Neural progenitor cell (in vitro differentiated cells): ENCODE results near the gene EDC4. TPM values are rescaled to one million over a fixed set of nuclear protein-coding genes. Genes with fewer than 3 reads are reported as not detected.

Experiments
- DNase-seq: peaks from one replicate; pipeline ENCODE4 v3.0.0-alpha.2; 2016; ENCODE audit warnings: low spot score
- H2AFZ ChIP-seq: fragments of 200-600 bp; sonication (generic); replicated peaks from 2 replicates; pipeline ENCODE4 v1.6.1; 2016; ENCODE audit warnings: antibody characterized with exemption
- H3F3A ChIP-seq: fragments of 200-600 bp; sonication (generic); 2 replicates; pipeline ENCODE4 v1.6.1; 2016; ENCODE audit warnings: antibody characterized with exemption, low read depth
- H3K27ac ChIP-seq: fragments of 200-600 bp; sonication (generic); 2 replicates; pipeline ENCODE4 v1.5.1; 2016; ENCODE audit warnings: mild to moderate bottlenecking
- H3K27me3 ChIP-seq: fragments of 200-600 bp; sonication (generic); 2 replicates; pipeline ENCODE4 v1.6.1; 2016; ENCODE audit warnings: mild to moderate bottlenecking, moderate library complexity
- H3K36me3 ChIP-seq: fragments of 200-600 bp; sonication (generic); 2 replicates; pipeline ENCODE4 v1.5.1; 2016
- H3K4me1 ChIP-seq: fragments of 200-600 bp; sonication (generic); 2 replicates; pipeline ENCODE4 v1.6.1; 2016; ENCODE audit warnings: mixed run types
- H3K4me2 ChIP-seq: fragments of 200-600 bp; sonication (generic); 2 replicates; pipeline ENCODE4 v1.6.1; 2016
- H3K4me3 ChIP-seq: fragments of 200-600 bp; sonication (generic); 2 replicates; pipeline ENCODE4 v1.5.1; 2016
- H3K79me2 ChIP-seq: fragments of 200-600 bp; sonication (generic); 2 replicates; pipeline ENCODE4 v1.6.1; 2016; ENCODE audit warnings: low read depth
- H3K9ac ChIP-seq: fragments of 200-600 bp; sonication (generic); 2 replicates; pipeline ENCODE4 v1.6.1; 2016
- H3K9me3 ChIP-seq: fragments of 200-600 bp; sonication (generic); 2 replicates; pipeline ENCODE4 v1.5.1; 2016; ENCODE audit warnings: low read depth
- H4K20me1 ChIP-seq: fragments of 200-600 bp; sonication (generic); 2 replicates; pipeline ENCODE4 v1.6.1; 2016; ENCODE audit warnings: low read depth
- H3K27ac Mint-ChIP-seq: 3 replicates; pipeline ENCODE4 v1.8.0; 2021; ENCODE audit warnings: mixed read lengths
- H3K27me3 Mint-ChIP-seq: 2 replicates; pipeline ENCODE4 v1.8.0; 2022; ENCODE audit warnings: low read depth, mild to moderate bottlenecking, inconsistent platforms, moderate library complexity, mixed read lengths; ENCODE audit not compliant: insufficient read depth
- H3K36me3 Mint-ChIP-seq: 3 replicates; pipeline ENCODE4 v1.8.0; 2021; ENCODE audit warnings: mixed read lengths
- H3K4me1 Mint-ChIP-seq: 3 replicates; pipeline ENCODE4 v1.8.0; 2021; ENCODE audit warnings: mixed read lengths
- H3K4me3 Mint-ChIP-seq: 3 replicates; pipeline ENCODE4 v1.8.0; 2021; ENCODE audit warnings: mild to moderate bottlenecking, moderate library complexity, mixed read lengths
- H3K9me3 Mint-ChIP-seq: 3 replicates; pipeline ENCODE4 v1.8.0; 2020; ENCODE audit warnings: mixed read lengths
- CTCF ChIP-seq: fragments of 200-600 bp; sonication (generic); IDR thresholded peaks from 2 replicates; pipeline ENCODE4 v1.5.1; 2017; ENCODE audit warnings: antibody characterized with exemption, mild to moderate bottlenecking
- EZH2 ChIP-seq: fragments of 200-600 bp; sonication (generic); IDR thresholded peaks from 2 replicates; pipeline ENCODE4 v1.6.1; 2017; ENCODE audit warnings: antibody characterized with exemption, mild to moderate bottlenecking, moderate library complexity
- EZH2phosphoT487 ChIP-seq: fragments of 200-600 bp; sonication (generic); IDR thresholded peaks from 2 replicates; pipeline ENCODE4 v1.6.1; 2017; ENCODE audit warnings: antibody characterized with exemption
- total RNA-seq: library from RNA; depleted of rRNA; stranded (reverse); fragments of >200 nt; gene quantifications from 2 replicates; pipeline ENCODE4 v1.2.3, GENCODE V29; 2015; ENCODE audit warnings: low replicate concordance

Gene EDC4
- total RNA-seq, 1 donor from 2014 or later = 32.7 TPM

GRCh38 chr16:67828651-67829050 lies 44.2 kb upstream of the EDC4 start:
- H3K4me1 Mint-ChIP-seq = peaks cover 9% of the 10 kb centered on the region
- peaks cover 7% of the 10 kb centered on the region for H3K4me1 ChIP-seq
- no peak for TF ChIP-seq CTCF
- TF ChIP-seq EZH2phosphoT487 = no peak
- no peak for TF ChIP-seq EZH2
- no peak overlapping the region for H3K27ac ChIP-seq
- H3K27ac Mint-ChIP-seq = no peak overlapping the region
- no peaks in the 10 kb centered on the region for H3K9me3 ChIP-seq
- no peak for DNase-seq
- H3K27me3 Mint-ChIP-seq = peaks cover 5% of the 10 kb centered on the region
- no peak overlapping the region for H3K9ac ChIP-seq
- no peak overlapping the region for H2AFZ ChIP-seq
- no peaks in the 10 kb centered on the region for H3K36me3 ChIP-seq
- no peak overlapping the region for H3K4me2 ChIP-seq
- no peak overlapping the region for H3K4me3 ChIP-seq
- peaks cover 9% of the 10 kb centered on the region for H3K36me3 Mint-ChIP-seq
- H3K4me3 Mint-ChIP-seq = no peak overlapping the region
- H3K27me3 ChIP-seq = no peaks in the 10 kb centered on the region
- no peaks in the 10 kb centered on the region for H3F3A ChIP-seq
- peaks cover 15% of the 10 kb centered on the region for H3K79me2 ChIP-seq
- H4K20me1 ChIP-seq = no peaks in the 10 kb centered on the region
- H3K9me3 Mint-ChIP-seq = no peaks in the 10 kb centered on the region

GRCh38 chr16:67833030-67833414 lies 39.8 kb upstream of the EDC4 start:
- Histone ChIP-seq H4K20me1 (no peaks in the 10 kb centered on the region), H3K9ac (peak overlapping the region; percentile 80), H3K4me2 (peak overlapping the region; percentile 86), H3K79me2 (peaks cover 15% of the 10 kb centered on the region), H3K4me3 (peak overlapping the region; percentile 76), H3K27ac (no peak overlapping the region), H3K36me3 (no peaks in the 10 kb centered on the region), H3K4me1 (no peaks in the 10 kb centered on the region), H3K9me3 (no peaks in the 10 kb centered on the region), H3K27me3 (no peaks in the 10 kb centered on the region), H3F3A (no peaks in the 10 kb centered on the region), H2AFZ (peak overlapping the region; percentile 55)
- no peaks in the 10 kb centered on the region for H3K36me3 Mint-ChIP-seq
- no peaks in the 10 kb centered on the region for H3K9me3 Mint-ChIP-seq
- H3K4me1 Mint-ChIP-seq = peaks cover 9% of the 10 kb centered on the region
- no peak overlapping the region for H3K27ac Mint-ChIP-seq
- peak overlapping the region; percentile 90 for H3K4me3 Mint-ChIP-seq
- peaks cover 9% of the 10 kb centered on the region for H3K27me3 Mint-ChIP-seq
- TF ChIP-seq CTCF (no peak), EZH2phosphoT487 (no peak), EZH2 (no peak)
- no peak for DNase-seq

GRCh38 chr16:67833415-67834241 lies 39.2 kb upstream of the EDC4 start:
- TF ChIP-seq EZH2phosphoT487 = no peak
- no peak for TF ChIP-seq CTCF
- TF ChIP-seq EZH2 = no peak
- Histone ChIP-seq H3K27ac (no peak overlapping the region), H3K4me1 (no peaks in the 10 kb centered on the region), H3K4me3 (peak overlapping the region; percentile 76), H2AFZ (peak overlapping the region; percentile 55), H4K20me1 (no peaks in the 10 kb centered on the region), H3K27me3 (no peaks in the 10 kb centered on the region), H3K9me3 (no peaks in the 10 kb centered on the region), H3K79me2 (peaks cover 15% of the 10 kb centered on the region), H3K36me3 (no peaks in the 10 kb centered on the region), H3K4me2 (peak overlapping the region; percentile 86), H3K9ac (peak overlapping the region; percentile 80), H3F3A (no peaks in the 10 kb centered on the region)
- DNase-seq = peak; percentile 97
- peak overlapping the region; percentile 42 for H3K27ac Mint-ChIP-seq
- peaks cover 9% of the 10 kb centered on the region for H3K4me1 Mint-ChIP-seq
- H3K27me3 Mint-ChIP-seq = peaks cover 9% of the 10 kb centered on the region
- no peaks in the 10 kb centered on the region for H3K9me3 Mint-ChIP-seq
- H3K4me3 Mint-ChIP-seq = peak overlapping the region; percentile 90
- H3K36me3 Mint-ChIP-seq = no peaks in the 10 kb centered on the region
